Measurements from ENCODE around the gene GTF2A1.
"Not testable (repeated sequence)": the region's sequence is repeated elsewhere in the genome, so short reads cannot be mapped to it uniquely, and the experiment has no call there.

Gene GTF2A1

GRCh38 chr14:81220830-81221578, at the start of gene GTF2A1:
TSS of gene GTF2A1 (minus strand) at chr14:81220959. CDS start at chr14:81220518, 441 bp downstream.
- DNase-seq = peak; percentile 86 to 100 (median 98)

- no peak for DNase-seq
Observed at GRCh38 chr14:81269979-81270375, 49.2 kb upstream of the GTF2A1 start.

- DNase-seq = peak in 3 of 58 donors; percentile 8 to 47 (median 20)
Observed at GRCh38 chr14:81269100-81269978, 48.6 kb upstream of the GTF2A1 start.

- DNase-seq = no peak
Observed at GRCh38 chr14:81268016-81268416, 47.3 kb upstream of the GTF2A1 start.

- DNase-seq = no peak
Observed at GRCh38 chr14:81265636-81266169, 44.9 kb upstream of the GTF2A1 start.

- no peak for DNase-seq
Observed at GRCh38 chr14:81264671-81265070, 43.9 kb upstream of the GTF2A1 start.

GRCh38 chr14:81263777-81264410, 43.1 kb upstream of the GTF2A1 start:
- DNase-seq = no peak

GRCh38 chr14:81261176-81261575, 40.4 kb upstream of the GTF2A1 start:
- no peak for DNase-seq

GRCh38 chr14:81260732-81261131, 40.0 kb upstream of the GTF2A1 start:
- no peak for DNase-seq

- DNase-seq = no peak
Observed at GRCh38 chr14:81256289-81256960, 35.7 kb upstream of the GTF2A1 start.

- DNase-seq = no peak
Observed at GRCh38 chr14:81252278-81252677, 31.5 kb upstream of the GTF2A1 start.

- no peak for DNase-seq
Observed at GRCh38 chr14:81247271-81247766, 26.6 kb upstream of the GTF2A1 start.

- no peak for DNase-seq
Observed at GRCh38 chr14:81246461-81247270, 25.9 kb upstream of the GTF2A1 start.

GRCh38 chr14:81245771-81246170, 25.0 kb upstream of the GTF2A1 start:
- no peak for DNase-seq

GRCh38 chr14:81244431-81244830, 23.7 kb upstream of the GTF2A1 start:
- not testable (repeated sequence) for DNase-seq

- no peak for DNase-seq
Observed at GRCh38 chr14:81243499-81243898, 22.7 kb upstream of the GTF2A1 start.

- not testable (repeated sequence) for DNase-seq
Observed at GRCh38 chr14:81236849-81237248, 16.1 kb upstream of the GTF2A1 start.

GRCh38 chr14:81236138-81236537, 15.4 kb upstream of the GTF2A1 start:
- DNase-seq = no peak

- DNase-seq = no peak
Observed at GRCh38 chr14:81235096-81235495, 14.3 kb upstream of the GTF2A1 start.

- DNase-seq = no peak
Observed at GRCh38 chr14:81234278-81234677, 13.5 kb upstream of the GTF2A1 start.

All from anterior cingulate cortex (tissue), 58 donors.